SU-DHL-6 (cell line): ENCODE measurements around the gene DNASE1L1.

Experiments
- H2AFZ ChIP-seq: fragments of 200-600 bp; sonication (generic); 2 replicates; pipeline ENCODE4 v1.6.1; 2014; ENCODE audit warnings: low read depth, mild to moderate bottlenecking, moderate library complexity, mixed read lengths, antibody characterized with exemption, low read length; ENCODE audit not compliant: severe bottlenecking
- H3F3A ChIP-seq: fragments of 200-600 bp; shearing (Covaris generic); 2 replicates; pipeline ENCODE4 v1.6.0; 2016; ENCODE audit warnings: antibody characterized with exemption, mild to moderate bottlenecking; ENCODE audit not compliant: insufficient read depth
- H3K27ac ChIP-seq: fragments of 200-600 bp; sonication (generic); 2 replicates; pipeline ENCODE4 v1.5.1; 2016; ENCODE audit warnings: low read depth, mild to moderate bottlenecking, low read length, moderate library complexity, mixed read lengths
- H3K27me3 ChIP-seq: fragments of 200-600 bp; sonication (generic), shearing (Covaris generic); 2 replicates; pipeline ENCODE4 v1.6.0; 2014; ENCODE audit warnings: mild to moderate bottlenecking, low read length
- H3K36me3 ChIP-seq: fragments of 200-600 bp; sonication (generic); 2 replicates; pipeline ENCODE4 v1.6.1; 2014; ENCODE audit warnings: mild to moderate bottlenecking, low read length, mixed read lengths
- H3K4me2 ChIP-seq: fragments of 300-600, 200-600 bp; shearing (Covaris generic), sonication (generic); 2 replicates; pipeline ENCODE4 v1.6.0; 2014; ENCODE audit warnings: low read length, low read depth, mild to moderate bottlenecking; ENCODE audit not compliant: poor library complexity, severe bottlenecking
- H3K4me3 ChIP-seq: fragments of 200-600 bp; sonication (generic); 2 replicates; pipeline ENCODE4 v1.5.1; 2014; ENCODE audit warnings: antibody characterized with exemption, low read length, mild to moderate bottlenecking, mixed read lengths; ENCODE audit not compliant: insufficient read depth, poor library complexity, severe bottlenecking
- H3K79me2 ChIP-seq: fragments of 200-600 bp; sonication (generic); 2 replicates; pipeline ENCODE4 v1.6.1; 2014; ENCODE audit warnings: mild to moderate bottlenecking, low read length, moderate library complexity; ENCODE audit not compliant: insufficient read depth
- H3K9ac ChIP-seq: fragments of 200-600 bp; sonication (generic); 2 replicates; pipeline ENCODE4 v1.7.0; 2014; ENCODE audit warnings: mild to moderate bottlenecking, low read length
- H3K9me2 ChIP-seq: fragments of 200-600 bp; sonication (generic); replicated peaks from 2 replicates; pipeline ENCODE4 v1.6.1; 2014; ENCODE audit warnings: low read length; ENCODE audit not compliant: insufficient read depth
- H3K9me3 ChIP-seq: fragments of 200-600 bp; sonication (generic); 2 replicates; pipeline ENCODE4 v1.6.1; 2014; ENCODE audit warnings: low read length, mixed read lengths; ENCODE audit not compliant: insufficient read depth
- H4K20me1 ChIP-seq: fragments of 200-600 bp; sonication (generic); 2 replicates; pipeline ENCODE4 v1.6.1; 2014; ENCODE audit warnings: low read depth, mild to moderate bottlenecking, antibody characterized with exemption, low read length, moderate library complexity, mixed read lengths
- CTCF ChIP-seq: fragments of 200-600 bp; sonication (generic); IDR thresholded peaks from one replicate; pipeline ENCODE4 v1.5.1; 2017; ENCODE audit warnings: antibody characterized with exemption, mild to moderate bottlenecking, low read length, moderate library complexity; ENCODE audit not compliant: insufficient read depth, poor library complexity, severe bottlenecking
- EZH2phosphoT487 ChIP-seq: fragments of 200-600 bp; sonication (generic), shearing (Covaris generic); conservative IDR thresholded peaks from 2 replicates; pipeline ENCODE4 v1.6.1; 2018; ENCODE audit warnings: mild to moderate bottlenecking, antibody characterized with exemption, low read length, moderate library complexity, mixed read lengths

Gene DNASE1L1

GRCh38 chrX:154371017-154371788, 37.9 kb downstream of the DNASE1L1 start:
- no peaks in the 10 kb centered on the region for H3K27me3 ChIP-seq
- H2AFZ ChIP-seq, result peak overlapping the region; percentile 13
- H3K27ac ChIP-seq, result peak overlapping the region; percentile 67
- H3K9me3 ChIP-seq, result no peaks in the 10 kb centered on the region
- peak overlapping the region; percentile 91 for H3K4me2 ChIP-seq
- H3K79me2 ChIP-seq, result 0 out of 2 replicates have a peak, but pooled peaks cover 7% of the 10 kb centered on the region
- H3K9me2 ChIP-seq, result no peaks in the 10 kb centered on the region
- H4K20me1 ChIP-seq, result no peaks in the 10 kb centered on the region
- no peak for TF ChIP-seq EZH2phosphoT487
- H3K4me3 ChIP-seq, result peak overlapping the region; percentile 59
- no peaks in the 10 kb centered on the region for H3K36me3 ChIP-seq
- H3K9ac ChIP-seq, result peak overlapping the region; percentile 79
- no peaks in the 10 kb centered on the region for H3F3A ChIP-seq

GRCh38 chrX:154370300-154371016, 38.6 kb downstream of the DNASE1L1 start:
- TF ChIP-seq EZH2phosphoT487, result no peak
- TF ChIP-seq CTCF, result no peak
- peak overlapping the region; percentile 79 for H3K9ac ChIP-seq
- no peaks in the 10 kb centered on the region for H3K9me2 ChIP-seq
- peak overlapping the region; percentile 67 for H3K27ac ChIP-seq
- no peaks in the 10 kb centered on the region for H3K27me3 ChIP-seq
- H3K4me2 ChIP-seq, result peak overlapping the region; percentile 91
- H3K9me3 ChIP-seq, result no peaks in the 10 kb centered on the region
- no peaks in the 10 kb centered on the region for H4K20me1 ChIP-seq
- 0 out of 2 replicates have a peak, but pooled peaks cover 7% of the 10 kb centered on the region for H3K79me2 ChIP-seq
- H3K36me3 ChIP-seq, result no peaks in the 10 kb centered on the region
- peak overlapping the region; percentile 59 for H3K4me3 ChIP-seq
- H3F3A ChIP-seq, result no peaks in the 10 kb centered on the region
- no peak overlapping the region for H2AFZ ChIP-seq

- peak overlapping the region; percentile 67 for H3K27ac ChIP-seq
- H3K4me3 ChIP-seq, result peak overlapping the region; percentile 59
- 0 out of 2 replicates have a peak, but pooled peaks cover 7% of the 10 kb centered on the region for H3K79me2 ChIP-seq
- TF ChIP-seq CTCF (no peak), EZH2phosphoT487 (no peak)
- no peaks in the 10 kb centered on the region for H3K9me3 ChIP-seq
- no peaks in the 10 kb centered on the region for H3K9me2 ChIP-seq
- H3F3A ChIP-seq, result no peaks in the 10 kb centered on the region
- peak overlapping the region; percentile 91 for H3K4me2 ChIP-seq
- H2AFZ ChIP-seq, result no peak overlapping the region
- H3K27me3 ChIP-seq, result no peaks in the 10 kb centered on the region
- no peaks in the 10 kb centered on the region for H4K20me1 ChIP-seq
- peak overlapping the region; percentile 79 for H3K9ac ChIP-seq
- no peaks in the 10 kb centered on the region for H3K36me3 ChIP-seq
Measured at GRCh38 chrX:154369449-154370299, 39.4 kb downstream of the DNASE1L1 start.
